22Rv1 (cell line): ENCODE results near the gene FGF21.

ENCODE experiments used
- H3K27ac ChIP-seq: fragments of 450-650 bp; 2 replicates; pipeline ENCODE4 v1.5.1; 2017
- ZFX ChIP-seq: fragments of 450-650 bp; IDR thresholded peaks from 2 replicates; pipeline ENCODE4 v1.6.1; 2017; ENCODE audit warnings: antibody characterized with exemption, borderline replicate concordance
- TF ChIP-seq, protein P1 (sequence below): fragments of 450-650 bp; IDR thresholded peaks from 2 replicates; pipeline ENCODE4 v1.5.1; 2017; ENCODE audit warnings: mild to moderate bottlenecking

Gene FGF21

GRCh38 chr19:48807590-48808308 is 52.4 kb downstream of the FGF21 start:
- H3K27ac ChIP-seq = no peak overlapping the region; the same call in 1 of the 2 replicates

More at GRCh38 chr19:48807590-48808308, 52.4 kb downstream of the FGF21 start:
- TF ChIP-seq, protein P1, sequence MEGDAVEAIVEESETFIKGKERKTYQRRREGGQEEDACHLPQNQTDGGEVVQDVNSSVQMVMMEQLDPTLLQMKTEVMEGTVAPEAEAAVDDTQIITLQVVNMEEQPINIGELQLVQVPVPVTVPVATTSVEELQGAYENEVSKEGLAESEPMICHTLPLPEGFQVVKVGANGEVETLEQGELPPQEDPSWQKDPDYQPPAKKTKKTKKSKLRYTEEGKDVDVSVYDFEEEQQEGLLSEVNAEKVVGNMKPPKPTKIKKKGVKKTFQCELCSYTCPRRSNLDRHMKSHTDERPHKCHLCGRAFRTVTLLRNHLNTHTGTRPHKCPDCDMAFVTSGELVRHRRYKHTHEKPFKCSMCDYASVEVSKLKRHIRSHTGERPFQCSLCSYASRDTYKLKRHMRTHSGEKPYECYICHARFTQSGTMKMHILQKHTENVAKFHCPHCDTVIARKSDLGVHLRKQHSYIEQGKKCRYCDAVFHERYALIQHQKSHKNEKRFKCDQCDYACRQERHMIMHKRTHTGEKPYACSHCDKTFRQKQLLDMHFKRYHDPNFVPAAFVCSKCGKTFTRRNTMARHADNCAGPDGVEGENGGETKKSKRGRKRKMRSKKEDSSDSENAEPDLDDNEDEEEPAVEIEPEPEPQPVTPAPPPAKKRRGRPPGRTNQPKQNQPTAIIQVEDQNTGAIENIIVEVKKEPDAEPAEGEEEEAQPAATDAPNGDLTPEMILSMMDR = no peak
- TF ChIP-seq ZFX = no peak
